HG02840 (cell line): ENCODE data around the gene WDR88.
"Not testable (repeated sequence)": the region's sequence is repeated elsewhere in the genome, so short reads cannot be mapped to it uniquely, and the experiment has no call there.

ENCODE experiments used
- ATAC-seq: cut with Tn5 transposase; IDR thresholded peaks from one replicate; pipeline ENCODE4 v1.9.1; 2021; ENCODE audit warnings: mild to moderate bottlenecking, moderate library complexity, moderate number of reproducible peaks; ENCODE audit not compliant: unreplicated experiment, low FRiP score

WDR88 gene

GRCh38 chr19:33125929-33126388 is 6.0 kb upstream of the WDR88 start:
- no peak for ATAC-seq

- not testable (repeated sequence) for ATAC-seq
Measured at GRCh38 chr19:33126712-33127111, 5.2 kb upstream of the WDR88 start.

- no peak for ATAC-seq
Measured at GRCh38 chr19:33129901-33130300, 2.0 kb upstream of the WDR88 start.

GRCh38 chr19:33130433-33130832 is 1.5 kb upstream of the WDR88 start:
- no peak for ATAC-seq

GRCh38 chr19:33132425-33132824 is 511 bp downstream of the WDR88 start:
- no peak for ATAC-seq

- no peak for ATAC-seq
Measured at GRCh38 chr19:33133438-33134031, 1.6 kb downstream of the WDR88 start.

GRCh38 chr19:33134571-33135041 is 2.7 kb downstream of the WDR88 start:
- ATAC-seq, result no peak

GRCh38 chr19:33139165-33139564 is 7.3 kb downstream of the WDR88 start:
- no peak for ATAC-seq

GRCh38 chr19:33143897-33144405 is 12.0 kb downstream of the WDR88 start:
- no peak for ATAC-seq

GRCh38 chr19:33146209-33146608 is 14.3 kb downstream of the WDR88 start:
- ATAC-seq, result no peak

GRCh38 chr19:33147538-33147937 is 15.6 kb downstream of the WDR88 start:
- no peak for ATAC-seq

- no peak for ATAC-seq
Measured at GRCh38 chr19:33150852-33151518, 19.1 kb downstream of the WDR88 start.

GRCh38 chr19:33152176-33152575 is 20.3 kb downstream of the WDR88 start:
- no peak for ATAC-seq

- ATAC-seq, result not testable (repeated sequence)
Measured at GRCh38 chr19:33152625-33153024, 20.7 kb downstream of the WDR88 start.

GRCh38 chr19:33154313-33154712 is 22.4 kb downstream of the WDR88 start:
- ATAC-seq, result not testable (repeated sequence)

GRCh38 chr19:33156334-33156733 is 24.4 kb downstream of the WDR88 start:
- no peak for ATAC-seq

GRCh38 chr19:33157906-33158305 is 26.0 kb downstream of the WDR88 start:
- no peak for ATAC-seq

GRCh38 chr19:33158365-33158764 is 26.5 kb downstream of the WDR88 start:
- ATAC-seq, result no peak

GRCh38 chr19:33159149-33159548 is 27.2 kb downstream of the WDR88 start:
- no peak for ATAC-seq

- ATAC-seq, result no peak
Measured at GRCh38 chr19:33159893-33160292, 28.0 kb downstream of the WDR88 start.

GRCh38 chr19:33161201-33161600 is 29.3 kb downstream of the WDR88 start:
- ATAC-seq, result no peak

GRCh38 chr19:33163481-33163880 is 31.6 kb downstream of the WDR88 start:
- ATAC-seq, result no peak
